GM23248 (cell line): Measurements from ENCODE around the gene CRNKL1. TPM values are rescaled to one million over a fixed set of nuclear protein-coding genes. Genes with fewer than 3 reads are reported as not detected.

Experiments
- DNase-seq: peaks from one replicate; pipeline ENCODE4 v3.0.0-alpha.2; 2015
- H2AFZ ChIP-seq: fragments of 200-600 bp; sonication (generic); 2 replicates; pipeline ENCODE4 v1.6.1; 2016; ENCODE audit warnings: antibody characterized with exemption
- H3F3A ChIP-seq: fragments of 200-600 bp; sonication (generic); 2 replicates; pipeline ENCODE4 v1.6.1; 2016; ENCODE audit warnings: mild to moderate bottlenecking, antibody characterized with exemption, mixed run types; ENCODE audit not compliant: insufficient read depth
- H3K27ac ChIP-seq: fragments of 200-600 bp; sonication (generic); 2 replicates; pipeline ENCODE4 v1.5.1; 2016; ENCODE audit warnings: mild to moderate bottlenecking
- H3K27me3 ChIP-seq: fragments of 200-600 bp; sonication (generic); replicated peaks from 2 replicates; pipeline ENCODE4 v1.6.1; 2016; ENCODE audit warnings: mild to moderate bottlenecking; ENCODE audit not compliant: insufficient read depth
- H3K36me3 ChIP-seq: fragments of 200-600 bp; sonication (generic); 2 replicates; pipeline ENCODE4 v1.6.1; 2016; ENCODE audit warnings: low read depth, mild to moderate bottlenecking
- H3K4me1 ChIP-seq: fragments of 200-600 bp; sonication (generic); 2 replicates; pipeline ENCODE4 v1.6.1; 2016; ENCODE audit warnings: mild to moderate bottlenecking; ENCODE audit not compliant: insufficient read depth
- H3K4me2 ChIP-seq: fragments of 200-600 bp; sonication (generic); one replicate; pipeline ENCODE4 v1.6.1; 2016; ENCODE audit warnings: mild to moderate bottlenecking; ENCODE audit not compliant: unreplicated experiment
- H3K4me3 ChIP-seq: fragments of 200-600 bp; sonication (generic); 2 replicates; pipeline ENCODE4 v1.5.1; 2016; ENCODE audit warnings: mild to moderate bottlenecking
- H3K79me2 ChIP-seq: fragments of 200-600 bp; sonication (generic); 2 replicates; pipeline ENCODE4 v1.6.1; 2016; ENCODE audit warnings: mild to moderate bottlenecking; ENCODE audit not compliant: insufficient read depth
- H3K9ac ChIP-seq: fragments of 200-600 bp; sonication (generic); 2 replicates; pipeline ENCODE4 v1.6.1; 2016; ENCODE audit warnings: mild to moderate bottlenecking
- H3K9me2 ChIP-seq: fragments of 200-600 bp; sonication (generic); 2 replicates; pipeline ENCODE4 v1.6.1; 2016; ENCODE audit warnings: mixed run types, mild to moderate bottlenecking, moderate library complexity; ENCODE audit not compliant: insufficient read depth
- H3K9me3 ChIP-seq: fragments of 200-600 bp; sonication (generic); one replicate; pipeline ENCODE4 v1.6.1; 2017; ENCODE audit warnings: low read depth
- H4K20me1 ChIP-seq: fragments of 200-600 bp; sonication (generic); 2 replicates; pipeline ENCODE4 v1.6.0; 2016; ENCODE audit not compliant: insufficient read depth
- EZH2 ChIP-seq: fragments of 200-600 bp; sonication (generic); IDR thresholded peaks from 2 replicates; pipeline ENCODE4 v1.6.1; 2018; ENCODE audit warnings: antibody characterized with exemption, mild to moderate bottlenecking; ENCODE audit not compliant: insufficient read depth, poor library complexity, severe bottlenecking
- EZH2phosphoT487 ChIP-seq: fragments of 200-600 bp; sonication (generic); IDR thresholded peaks from 2 replicates; pipeline ENCODE4 v1.6.1; 2018; ENCODE audit warnings: antibody characterized with exemption, moderate library complexity, mild to moderate bottlenecking, low read depth; ENCODE audit not compliant: insufficient read depth
- WGBS, 2 experiments: methylation state at CpG; one replicate each; pipeline ENCODE4 v1.1.6; 2015 to 2017; ENCODE audit warnings: low lambda C conversion rate in 2 of 2, low coverage in 1 of 2; ENCODE audit errors: missing lambda C conversion rate in 2 of 2; 5-methylcytosine and 5-hydroxymethylcytosine counted together
- in situ Hi-C: fragments of 300-500 bp; cut with MboI; formaldehyde crosslinking; loops from 2 replicates; pipeline ENCODE4 v1.15.0; 2020
- polyA plus RNA-seq: library from polyadenylated mRNA; unstranded; fragments of >200 nt; fragmentation: Nextera tagmentation; extraction: Ambion mirVana; gene quantifications from 2 replicates; pipeline ENCODE4 v1.2.1, GENCODE V29; 2016
- total RNA-seq: library from RNA; depleted of rRNA; stranded (reverse); fragments of >200 nt; shearing (Covaris generic); gene quantifications from 2 replicates; pipeline ENCODE4 v1.2.3, GENCODE V29; 2014

CRNKL1 gene
- total and polyA plus RNA-seq, 2 experiments from 2014 or later = 16.9 to 24.2 TPM

GRCh38 chr20:20051767-20052073 is 546 bp downstream of the CRNKL1 start:
- peak overlapping the region; percentile 82 for H3K27ac ChIP-seq
- H3F3A ChIP-seq = 0 out of 2 replicates have a peak, but pooled peaks cover 3% of the 10 kb centered on the region
- peaks cover 32% of the 10 kb centered on the region for H3K36me3 ChIP-seq
- TF ChIP-seq EZH2 (no peak), EZH2phosphoT487 (no peak)
- peak overlapping the region; percentile 92 for H3K9ac ChIP-seq
- H3K27me3 ChIP-seq = no peaks in the 10 kb centered on the region
- H3K9me2 ChIP-seq = no peaks in the 10 kb centered on the region
- no peaks in the 10 kb centered on the region for H4K20me1 ChIP-seq
- no peak for DNase-seq
- H3K4me1 ChIP-seq = peaks cover 13% of the 10 kb centered on the region
- in situ Hi-C loops = no loop called here
- peak overlapping the region; percentile 86 for H2AFZ ChIP-seq
- 1 to 3% methylated on average over 13 of the region's 13 CpGs for WGBS, 2 experiments
- H3K4me3 ChIP-seq = peak overlapping the region; percentile 99
- peak overlapping the region; percentile 99 for H3K4me2 ChIP-seq
- no peaks in the 10 kb centered on the region for H3K9me3 ChIP-seq
- H3K79me2 ChIP-seq = peaks cover 24% of the 10 kb centered on the region

GRCh38 chr20:20039752-20040387 is 12.4 kb downstream of the CRNKL1 start:
- no peak for TF ChIP-seq EZH2phosphoT487
- TF ChIP-seq EZH2 = no peak
- Histone ChIP-seq H3K4me3 (no peak overlapping the region), H3K4me1 (peaks cover 20% of the 10 kb centered on the region), H3K9me2 (no peaks in the 10 kb centered on the region), H4K20me1 (no peaks in the 10 kb centered on the region), H3K27me3 (no peaks in the 10 kb centered on the region), H3K27ac (no peak overlapping the region), H3K4me2 (no peak overlapping the region), H2AFZ (no peak overlapping the region), H3K36me3 (peaks cover 93% of the 10 kb centered on the region), H3K79me2 (peaks cover 14% of the 10 kb centered on the region), H3K9me3 (no peaks in the 10 kb centered on the region), H3F3A (peaks cover 37% of the 10 kb centered on the region), H3K9ac (no peak overlapping the region)
- DNase-seq = no peak
- in situ Hi-C loops = no loop called here
- WGBS, 2 experiments = 94 to 96% methylated on average over 6 of the region's 6 CpGs

DNA sequence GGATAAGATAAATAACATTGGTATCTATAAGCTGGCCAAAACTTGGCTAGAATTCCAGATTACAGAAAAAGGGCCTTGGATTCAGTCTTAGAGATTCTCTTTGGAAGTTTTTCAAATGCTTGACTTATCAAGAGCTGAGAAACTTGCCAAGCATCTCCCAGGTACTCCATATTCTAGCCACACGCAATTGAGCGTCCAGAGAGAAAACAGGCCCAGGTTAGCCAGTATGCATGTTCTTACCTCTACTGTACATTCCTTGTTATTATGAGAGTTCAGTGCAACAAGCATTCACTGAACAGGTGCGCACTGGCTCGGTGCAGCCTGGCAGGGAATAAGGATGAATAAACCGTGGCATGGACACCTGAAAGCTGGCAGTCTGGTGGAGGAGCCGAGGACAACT is 13.7 kb downstream of the CRNKL1 start:
- Histone ChIP-seq H3K36me3 (peaks cover 90% of the 10 kb centered on the region), H3K4me3 (no peak overlapping the region), H3K4me1 (peaks cover 29% of the 10 kb centered on the region), H2AFZ (no peak overlapping the region), H3K4me2 (peak overlapping the region; percentile 58), H3K27me3 (no peaks in the 10 kb centered on the region), H3F3A (peaks cover 48% of the 10 kb centered on the region), H3K9me3 (no peaks in the 10 kb centered on the region), H3K9me2 (no peaks in the 10 kb centered on the region), H3K9ac (no peak overlapping the region), H3K79me2 (peaks cover 20% of the 10 kb centered on the region), H3K27ac (no peak overlapping the region; the same call in 1 of the 2 replicates), H4K20me1 (no peaks in the 10 kb centered on the region)
- in situ Hi-C loops = no loop called here
- TF ChIP-seq EZH2 (no peak), EZH2phosphoT487 (no peak)
- 88 to 90% methylated on average over 6 of the region's 6 CpGs for WGBS, 2 experiments
- DNase-seq = no peak

GRCh38 chr20:20037960-20038359 is 14.3 kb downstream of the CRNKL1 start:
- Histone ChIP-seq H3K9ac (no peak overlapping the region), H4K20me1 (no peaks in the 10 kb centered on the region), H2AFZ (no peak overlapping the region), H3K27me3 (no peaks in the 10 kb centered on the region), H3K9me2 (no peaks in the 10 kb centered on the region), H3K79me2 (peaks cover 25% of the 10 kb centered on the region), H3K4me3 (no peak overlapping the region), H3K4me2 (peak overlapping the region; percentile 58), H3F3A (peaks cover 54% of the 10 kb centered on the region), H3K27ac (peak overlapping the region; percentile 38), H3K36me3 (peaks cover 90% of the 10 kb centered on the region), H3K9me3 (no peaks in the 10 kb centered on the region), H3K4me1 (peaks cover 29% of the 10 kb centered on the region)
- DNase-seq = peak; percentile 50
- in situ Hi-C loops = no loop called here
- whole genome bisulfite sequencing, 2 experiments = 56 to 62% methylated on average over 5 of the region's 5 CpGs
- TF ChIP-seq EZH2phosphoT487 (no peak), EZH2 (no peak)
